LNCaP clone FGC (cell line): ENCODE results near the gene BCL11A.

Source experiments
- DNase-seq: peaks from one replicate; pipeline ENCODE4 v3.0.0-alpha.2; 2011; ENCODE audit warnings: low read depth
- H3K4me3 ChIP-seq: 2 replicates; pipeline ENCODE4 v1.5.1; 2011; ENCODE audit warnings: mild to moderate bottlenecking, low read depth, low read length, control low read depth
- TF ChIP-seq, protein P1 (sequence below): IDR thresholded peaks from 2 replicates; pipeline ENCODE4 v1.5.1; 2012; ENCODE audit warnings: mild to moderate bottlenecking; ENCODE audit not compliant: control insufficient read depth, insufficient read depth; ENCODE audit errors: extremely low read depth

Gene BCL11A

DNA sequence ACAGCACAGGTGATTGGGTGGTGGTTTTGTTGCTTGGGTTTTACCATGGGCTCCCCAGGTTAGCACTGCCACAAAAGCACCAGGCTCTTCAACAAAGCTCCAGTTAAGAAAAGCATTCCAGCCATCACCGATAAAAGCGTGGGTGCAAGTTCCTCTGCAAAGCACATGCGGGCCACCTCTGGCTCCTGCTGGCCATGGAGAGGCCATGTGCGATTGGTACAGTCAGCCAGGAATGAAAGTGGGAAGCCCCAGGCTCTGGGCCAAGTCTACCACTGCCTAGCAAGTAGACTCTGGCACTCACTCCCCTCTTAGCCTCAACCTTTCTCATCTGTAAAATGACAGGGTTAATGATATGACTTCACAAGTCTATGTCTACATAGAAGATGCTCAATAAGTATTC lies 36.0 kb downstream of the BCL11A start:
- TF ChIP-seq, protein P1, sequence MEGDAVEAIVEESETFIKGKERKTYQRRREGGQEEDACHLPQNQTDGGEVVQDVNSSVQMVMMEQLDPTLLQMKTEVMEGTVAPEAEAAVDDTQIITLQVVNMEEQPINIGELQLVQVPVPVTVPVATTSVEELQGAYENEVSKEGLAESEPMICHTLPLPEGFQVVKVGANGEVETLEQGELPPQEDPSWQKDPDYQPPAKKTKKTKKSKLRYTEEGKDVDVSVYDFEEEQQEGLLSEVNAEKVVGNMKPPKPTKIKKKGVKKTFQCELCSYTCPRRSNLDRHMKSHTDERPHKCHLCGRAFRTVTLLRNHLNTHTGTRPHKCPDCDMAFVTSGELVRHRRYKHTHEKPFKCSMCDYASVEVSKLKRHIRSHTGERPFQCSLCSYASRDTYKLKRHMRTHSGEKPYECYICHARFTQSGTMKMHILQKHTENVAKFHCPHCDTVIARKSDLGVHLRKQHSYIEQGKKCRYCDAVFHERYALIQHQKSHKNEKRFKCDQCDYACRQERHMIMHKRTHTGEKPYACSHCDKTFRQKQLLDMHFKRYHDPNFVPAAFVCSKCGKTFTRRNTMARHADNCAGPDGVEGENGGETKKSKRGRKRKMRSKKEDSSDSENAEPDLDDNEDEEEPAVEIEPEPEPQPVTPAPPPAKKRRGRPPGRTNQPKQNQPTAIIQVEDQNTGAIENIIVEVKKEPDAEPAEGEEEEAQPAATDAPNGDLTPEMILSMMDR: no peak
- DNase-seq: no peak
- no peak overlapping the region for H3K4me3 ChIP-seq

DNA sequence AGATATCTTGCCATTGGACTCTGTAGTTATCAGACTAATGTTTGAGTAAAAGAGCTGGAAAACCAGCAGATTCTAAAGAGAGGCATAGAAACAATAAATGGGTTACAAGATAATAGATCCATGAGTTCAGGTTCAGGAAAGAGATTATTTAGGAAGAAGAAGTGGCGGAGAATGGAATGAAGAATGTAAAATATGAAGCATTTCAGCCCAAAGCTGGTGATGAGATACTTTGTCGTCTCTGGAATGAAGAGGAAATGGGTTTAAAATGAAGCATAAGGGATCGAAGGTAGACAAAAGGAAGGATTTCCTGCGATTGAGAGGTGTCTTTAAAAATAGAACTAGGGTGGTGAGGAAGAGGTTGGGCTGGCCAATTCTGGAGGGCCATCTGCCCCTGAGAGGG lies 36.6 kb downstream of the BCL11A start:
- DNase-seq: no peak
- no peak overlapping the region for H3K4me3 ChIP-seq
- TF ChIP-seq, protein P1: no peak

DNA sequence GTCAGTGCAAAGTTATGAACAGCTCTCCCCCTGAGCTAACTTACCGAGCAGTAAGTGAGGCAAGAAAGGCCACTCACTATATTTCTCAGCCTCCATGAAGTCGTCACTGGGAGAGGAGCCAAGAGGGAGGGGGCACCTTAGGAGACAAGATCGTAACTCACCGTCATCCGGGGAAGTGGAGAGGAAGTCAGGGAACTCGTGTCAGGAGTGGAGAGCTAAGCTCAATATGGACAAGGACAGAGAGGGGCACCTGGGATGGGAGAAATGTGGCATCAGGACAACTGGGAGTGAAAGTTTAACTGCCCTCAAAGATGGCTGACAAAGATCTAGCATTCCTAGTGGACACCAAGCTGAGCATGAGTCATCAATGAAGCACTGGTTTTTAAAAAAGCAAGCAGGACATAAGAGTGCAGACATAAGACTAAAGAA lies 37.1 kb downstream of the BCL11A start:
- TF ChIP-seq, protein P1: no peak
- no peak for DNase-seq
- H3K4me3 ChIP-seq: no peak overlapping the region

DNA sequence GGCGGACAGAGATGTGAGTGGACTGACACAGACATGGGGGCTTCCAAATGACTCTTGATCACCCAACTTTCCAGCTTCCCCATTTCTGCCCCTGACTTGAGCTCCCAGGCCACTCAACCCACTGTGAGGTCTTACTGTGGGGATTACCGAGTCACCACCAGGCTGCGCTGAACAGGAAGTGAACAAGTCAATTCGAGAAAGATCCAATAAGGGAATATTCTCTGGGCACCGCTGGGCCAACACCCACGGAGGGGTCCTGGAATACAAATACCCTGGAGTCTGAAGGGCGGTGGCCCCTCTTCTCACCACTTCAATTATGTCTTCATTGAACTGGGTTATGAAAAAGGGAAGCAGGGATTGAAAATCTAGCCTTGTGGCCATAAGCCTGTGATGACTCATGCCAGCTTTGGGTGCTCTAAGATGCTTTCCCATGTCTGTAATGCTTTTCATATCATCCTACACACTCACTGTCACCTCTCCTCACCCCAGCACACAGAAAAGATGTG lies 37.7 kb downstream of the BCL11A start:
- TF ChIP-seq, protein P1: no peak
- no peak for DNase-seq
- no peak overlapping the region for H3K4me3 ChIP-seq

DNA sequence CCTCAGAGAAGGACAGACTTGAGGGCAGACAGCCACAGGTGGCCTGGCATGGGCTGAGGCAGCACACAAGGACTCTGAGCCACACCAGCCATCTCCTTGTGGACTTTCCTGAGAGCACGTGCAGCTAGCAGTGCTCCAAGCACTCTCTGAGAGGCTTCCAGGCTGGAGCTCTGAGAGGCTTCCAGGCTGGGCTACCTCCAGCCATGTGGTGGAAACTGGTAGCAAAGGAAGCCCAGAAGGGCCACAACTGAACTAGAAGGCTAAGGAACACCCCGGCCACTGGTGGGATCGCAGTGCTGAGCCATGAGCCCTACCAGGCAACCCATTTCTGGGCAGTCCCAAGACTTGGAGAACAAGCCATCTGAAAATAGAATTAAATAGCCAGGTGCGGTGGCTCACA lies 39.5 kb downstream of the BCL11A start:
- TF ChIP-seq, protein P1: no peak
- H3K4me3 ChIP-seq: no peak overlapping the region
- DNase-seq: no peak

DNA sequence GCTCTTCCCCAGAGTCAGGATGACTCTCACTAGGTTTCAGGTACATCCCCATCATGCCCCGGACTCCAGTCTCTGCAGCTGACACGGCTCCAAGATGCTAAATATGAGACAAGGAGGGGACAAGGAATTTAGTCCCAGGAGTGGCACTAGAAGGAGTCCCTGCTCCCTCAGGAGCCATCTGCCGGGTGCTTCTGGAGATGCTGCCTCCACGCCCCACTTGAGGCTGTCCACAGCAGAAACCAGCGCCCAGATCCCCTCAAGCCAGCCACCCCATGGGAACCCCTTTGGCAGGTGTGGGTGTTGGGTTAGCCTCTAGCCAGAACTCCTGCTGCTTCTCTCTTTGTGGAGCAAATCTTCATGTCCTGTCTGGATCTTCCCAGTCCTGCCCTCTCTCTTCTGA lies 40.3 kb downstream of the BCL11A start:
- TF ChIP-seq, protein P1: no peak
- DNase-seq: no peak
- H3K4me3 ChIP-seq: no peak overlapping the region

DNA sequence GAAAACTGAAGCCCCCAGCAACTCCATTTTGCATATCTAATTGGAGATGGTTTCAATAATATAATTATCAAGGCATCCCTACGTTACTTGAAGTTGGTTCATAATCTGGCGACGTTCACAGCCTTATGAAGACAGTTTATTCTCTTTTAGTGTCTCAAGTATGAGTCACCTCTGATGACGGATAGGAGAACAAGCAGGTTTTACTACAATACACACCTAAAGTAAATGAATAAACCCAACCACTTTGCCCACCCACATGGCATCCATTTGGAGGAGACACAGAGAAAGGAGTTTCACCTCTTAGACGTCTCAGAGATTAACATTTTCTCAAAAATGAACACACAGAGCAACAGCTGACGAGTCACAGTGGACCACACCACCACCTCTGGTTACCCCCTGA lies 40.8 kb downstream of the BCL11A start:
- TF ChIP-seq, protein P1: no peak
- no peak overlapping the region for H3K4me3 ChIP-seq
- no peak for DNase-seq
